K562 (cell line): Measurements from ENCODE around the gene PPOX. TPM values are rescaled to one million over a fixed set of nuclear protein-coding genes. Genes with fewer than 3 reads are reported as not detected.

Source experiments
- CHD1 ChIP-seq: fragments of 200-600 bp; sonication (generic); IDR thresholded peaks from one replicate; pipeline ENCODE4 v1.6.1; 2012; ENCODE audit warnings: mild to moderate bottlenecking, moderate library complexity, low read length, inconsistent platforms
- CTBP1 ChIP-seq: fragments of 450-650 bp; IDR thresholded peaks from 2 replicates; pipeline ENCODE4 v1.6.1; 2016; ENCODE audit warnings: borderline replicate concordance
- KLF16 ChIP-seq: IDR thresholded peaks from 2 replicates; pipeline ENCODE4 v1.6.1; 2016; ENCODE audit warnings: antibody characterized with exemption
- MAFK ChIP-seq: IDR thresholded peaks from 2 replicates; pipeline ENCODE4 v1.6.1; 2011; ENCODE audit warnings: low read length, improper control_type of control experiment
- NR1H2 ChIP-seq: sonication (generic); formaldehyde crosslinking; IDR thresholded peaks from 2 replicates; pipeline ENCODE4 v1.4.0; 2020; ENCODE audit warnings: mild to moderate bottlenecking, missing genetic modification reagents
- STAG1 ChIP-seq: sonication (generic); formaldehyde crosslinking; IDR thresholded peaks from 2 replicates; pipeline ENCODE4 v1.5.0; 2020; ENCODE audit warnings: missing genetic modification reagents, borderline replicate concordance
- ZNF134 ChIP-seq: fragments of 250-450 bp; sonication (Bioruptor Pico); conservative IDR thresholded peaks from 2 replicates; pipeline ENCODE4 v1.4.0; 2020
- ZNF263 ChIP-seq: sonication (generic); formaldehyde crosslinking; IDR thresholded peaks from 2 replicates; pipeline ENCODE4 v1.8.0; 2022; ENCODE audit warnings: mild to moderate bottlenecking, missing genetic modification reagents, borderline replicate concordance
- ZNF551 ChIP-seq: fragments of 250-450 bp; sonication (Bioruptor Pico); IDR thresholded peaks from 2 replicates; pipeline ENCODE4 v1.5.0; 2021; ENCODE audit warnings: mild to moderate bottlenecking, moderate library complexity
- polyA plus RNA-seq, 8 experiments: library from polyadenylated mRNA; depleted of rRNA in 4 of 8; stranded (reverse) in 5 of 8; unstranded in 3 of 8; fragments of >200 nt; fragmentation: Nextera tagmentation in 2 of 8; fragmentation: Illumina TruSeq in 1 of 8; extraction: Ambion mirVana in 2 of 8; extraction: Trizol in 1 of 8; gene quantifications; 2 replicates each; pipeline versions ENCODE4 v1.2.1 to v1.2.3, GENCODE V29; 2011 to 2014; ENCODE audit warnings: inconsistent platforms in 1 of 8, missing spikeins in 1 of 8
- total RNA-seq, 7 experiments: library from RNA; depleted of rRNA in 6 of 7; stranded (reverse); fragments of >200 nt in 6 of 7; fragmentation: Illumina TruSeq in 2 of 7; extraction: Trizol in 2 of 7; gene quantifications; 2 replicates each; pipeline versions ENCODE4 v1.2.1 to v1.2.3, GENCODE V29; 2011 to 2021; ENCODE audit warnings: low replicate concordance in 1 of 7
- TF ChIP-seq, protein P1 (sequence below), 2 experiments: IDR thresholded peaks; 2 replicates each; pipeline ENCODE4 v1.6.1; 2012; ENCODE audit warnings: improper control_type of control experiment in 2 of 2, low read depth in 2 of 2, low read length in 2 of 2, borderline replicate concordance in 1 of 2
- TF ChIP-seq, protein P2 (sequence below): fragments of 200-800 bp; sonication (Bioruptor generic); IDR thresholded peaks from 2 replicates; pipeline ENCODE4 v1.6.1; 2017; ENCODE audit warnings: missing genetic modification characterization, missing compliant biosample characterization
- TF ChIP-seq, protein P3 (sequence below), 2 experiments: fragments of 450-650 bp; formaldehyde crosslinking in 1 of 2; IDR thresholded peaks; 2 replicates each; pipeline versions ENCODE4 v1.4.0 to v1.6.1; 2014 to 2020; ENCODE audit warnings: mild to moderate bottlenecking in 2 of 2, borderline replicate concordance in 1 of 2, low read depth in 1 of 2
- TF ChIP-seq, protein P4 (sequence below): fragments of 250-450 bp; sonication (Bioruptor Pico); IDR thresholded peaks from 2 replicates; pipeline ENCODE4 v1.8.0; 2021; ENCODE audit warnings: moderate library complexity, mild to moderate bottlenecking, inconsistent platforms

Gene PPOX
- total and polyA plus RNA-seq, 9 of the 15 experiments (the other 6 are each of a cell fraction or from before 2014, with no cell fraction given), result 17.0 to 57.1 (median 38.9) TPM

DNA sequence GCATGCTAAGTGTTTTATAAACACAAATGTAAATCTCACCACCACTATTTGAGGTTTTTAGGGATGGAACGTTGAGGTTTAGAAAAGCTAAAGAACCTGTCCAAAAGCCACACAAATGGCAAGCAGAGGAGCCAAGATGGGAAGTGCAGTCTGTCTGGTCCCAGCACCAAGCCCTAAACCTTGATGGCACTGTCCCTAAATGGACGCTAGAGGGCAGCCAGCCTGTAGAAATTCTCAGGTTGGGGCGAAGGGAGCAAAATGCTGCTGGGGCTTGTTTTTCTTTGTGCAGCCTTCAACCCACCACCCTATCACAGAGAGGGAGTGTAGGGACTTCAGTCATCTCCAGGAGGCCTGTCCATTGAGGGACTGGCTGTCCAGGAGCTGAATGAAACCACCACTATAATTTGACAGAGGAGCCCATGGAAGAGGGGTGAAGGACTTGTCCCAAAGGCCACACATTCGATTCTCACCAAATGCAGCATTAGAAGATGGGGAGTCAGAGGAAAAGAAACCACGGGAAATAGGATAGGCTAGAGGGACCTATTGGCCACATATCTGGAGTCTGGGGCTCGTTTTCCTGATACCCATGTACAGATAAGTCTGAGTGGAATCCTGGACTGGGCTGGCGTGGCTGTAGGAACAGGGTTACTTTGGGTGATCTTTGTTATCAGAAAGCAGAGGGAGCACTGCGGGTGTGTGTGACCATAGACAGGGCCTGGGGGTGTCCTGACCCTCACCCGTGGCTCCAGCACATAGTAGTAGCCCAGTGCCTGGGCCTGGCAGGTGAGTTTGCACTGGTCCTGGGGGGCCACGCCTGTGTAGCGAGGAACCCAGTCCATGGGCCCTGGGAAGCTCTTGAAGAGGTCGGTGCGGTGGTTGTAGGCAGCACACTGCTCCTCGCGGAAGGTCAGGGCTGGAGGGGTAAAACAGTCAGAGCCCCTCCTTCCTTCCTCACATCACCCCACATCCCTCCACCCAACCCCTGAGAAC, 26.5 kb downstream of the PPOX start (continued):
- TF ChIP-seq, protein P1, sequence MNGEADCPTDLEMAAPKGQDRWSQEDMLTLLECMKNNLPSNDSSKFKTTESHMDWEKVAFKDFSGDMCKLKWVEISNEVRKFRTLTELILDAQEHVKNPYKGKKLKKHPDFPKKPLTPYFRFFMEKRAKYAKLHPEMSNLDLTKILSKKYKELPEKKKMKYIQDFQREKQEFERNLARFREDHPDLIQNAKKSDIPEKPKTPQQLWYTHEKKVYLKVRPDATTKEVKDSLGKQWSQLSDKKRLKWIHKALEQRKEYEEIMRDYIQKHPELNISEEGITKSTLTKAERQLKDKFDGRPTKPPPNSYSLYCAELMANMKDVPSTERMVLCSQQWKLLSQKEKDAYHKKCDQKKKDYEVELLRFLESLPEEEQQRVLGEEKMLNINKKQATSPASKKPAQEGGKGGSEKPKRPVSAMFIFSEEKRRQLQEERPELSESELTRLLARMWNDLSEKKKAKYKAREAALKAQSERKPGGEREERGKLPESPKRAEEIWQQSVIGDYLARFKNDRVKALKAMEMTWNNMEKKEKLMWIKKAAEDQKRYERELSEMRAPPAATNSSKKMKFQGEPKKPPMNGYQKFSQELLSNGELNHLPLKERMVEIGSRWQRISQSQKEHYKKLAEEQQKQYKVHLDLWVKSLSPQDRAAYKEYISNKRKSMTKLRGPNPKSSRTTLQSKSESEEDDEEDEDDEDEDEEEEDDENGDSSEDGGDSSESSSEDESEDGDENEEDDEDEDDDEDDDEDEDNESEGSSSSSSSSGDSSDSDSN (IDR thresholded peaks at IDR 0.05; ENCODE audit: borderline replicate concordance in 1 of 2, low read depth in 2 of 2, low read length in 2 of 2), result 0 out of 4 replicates have a peak, but pooled peaks of 1 of the 2 experiments have one; percentile 33
- TF ChIP-seq MAFK, result 0 out of 2 replicates have a peak, but pooled peaks have one; percentile 22
- no peak for TF ChIP-seq NR1H2 (CRISPR knock-in tag)
- 0 out of 2 replicates have a peak, but pooled peaks have one; percentile 30 for TF ChIP-seq KLF16
- TF ChIP-seq, protein P2, sequence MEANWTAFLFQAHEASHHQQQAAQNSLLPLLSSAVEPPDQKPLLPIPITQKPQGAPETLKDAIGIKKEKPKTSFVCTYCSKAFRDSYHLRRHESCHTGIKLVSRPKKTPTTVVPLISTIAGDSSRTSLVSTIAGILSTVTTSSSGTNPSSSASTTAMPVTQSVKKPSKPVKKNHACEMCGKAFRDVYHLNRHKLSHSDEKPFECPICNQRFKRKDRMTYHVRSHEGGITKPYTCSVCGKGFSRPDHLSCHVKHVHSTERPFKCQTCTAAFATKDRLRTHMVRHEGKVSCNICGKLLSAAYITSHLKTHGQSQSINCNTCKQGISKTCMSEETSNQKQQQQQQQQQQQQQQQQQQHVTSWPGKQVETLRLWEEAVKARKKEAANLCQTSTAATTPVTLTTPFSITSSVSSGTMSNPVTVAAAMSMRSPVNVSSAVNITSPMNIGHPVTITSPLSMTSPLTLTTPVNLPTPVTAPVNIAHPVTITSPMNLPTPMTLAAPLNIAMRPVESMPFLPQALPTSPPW (CRISPR knock-in tag), result peak; percentile 20; the same call in 1 of the 2 replicates
- no peak for TF ChIP-seq ZNF551 (CRISPR knock-in tag)
- TF ChIP-seq, protein P3, sequence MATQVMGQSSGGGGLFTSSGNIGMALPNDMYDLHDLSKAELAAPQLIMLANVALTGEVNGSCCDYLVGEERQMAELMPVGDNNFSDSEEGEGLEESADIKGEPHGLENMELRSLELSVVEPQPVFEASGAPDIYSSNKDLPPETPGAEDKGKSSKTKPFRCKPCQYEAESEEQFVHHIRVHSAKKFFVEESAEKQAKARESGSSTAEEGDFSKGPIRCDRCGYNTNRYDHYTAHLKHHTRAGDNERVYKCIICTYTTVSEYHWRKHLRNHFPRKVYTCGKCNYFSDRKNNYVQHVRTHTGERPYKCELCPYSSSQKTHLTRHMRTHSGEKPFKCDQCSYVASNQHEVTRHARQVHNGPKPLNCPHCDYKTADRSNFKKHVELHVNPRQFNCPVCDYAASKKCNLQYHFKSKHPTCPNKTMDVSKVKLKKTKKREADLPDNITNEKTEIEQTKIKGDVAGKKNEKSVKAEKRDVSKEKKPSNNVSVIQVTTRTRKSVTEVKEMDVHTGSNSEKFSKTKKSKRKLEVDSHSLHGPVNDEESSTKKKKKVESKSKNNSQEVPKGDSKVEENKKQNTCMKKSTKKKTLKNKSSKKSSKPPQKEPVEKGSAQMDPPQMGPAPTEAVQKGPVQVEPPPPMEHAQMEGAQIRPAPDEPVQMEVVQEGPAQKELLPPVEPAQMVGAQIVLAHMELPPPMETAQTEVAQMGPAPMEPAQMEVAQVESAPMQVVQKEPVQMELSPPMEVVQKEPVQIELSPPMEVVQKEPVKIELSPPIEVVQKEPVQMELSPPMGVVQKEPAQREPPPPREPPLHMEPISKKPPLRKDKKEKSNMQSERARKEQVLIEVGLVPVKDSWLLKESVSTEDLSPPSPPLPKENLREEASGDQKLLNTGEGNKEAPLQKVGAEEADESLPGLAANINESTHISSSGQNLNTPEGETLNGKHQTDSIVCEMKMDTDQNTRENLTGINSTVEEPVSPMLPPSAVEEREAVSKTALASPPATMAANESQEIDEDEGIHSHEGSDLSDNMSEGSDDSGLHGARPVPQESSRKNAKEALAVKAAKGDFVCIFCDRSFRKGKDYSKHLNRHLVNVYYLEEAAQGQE (IDR thresholded peaks at IDR 0.05; ENCODE audit: borderline replicate concordance), result peak; percentile 69; the same call in 1 of the 2 replicates
- TF ChIP-seq, protein P3 (CRISPR knock-in tag; IDR thresholded peaks at IDR 0.05; ENCODE audit: low read depth), result no peak
- peak; percentile 16; the same call in 1 of the 2 replicates for TF ChIP-seq CTBP1
- peak; percentile 51; the same call in 1 of the 2 replicates for TF ChIP-seq ZNF263 (CRISPR knock-in tag)
- TF ChIP-seq STAG1, result peak; percentile 57; the same call in 1 of the 2 replicates
- no peak for TF ChIP-seq CHD1
- TF ChIP-seq, protein P4, sequence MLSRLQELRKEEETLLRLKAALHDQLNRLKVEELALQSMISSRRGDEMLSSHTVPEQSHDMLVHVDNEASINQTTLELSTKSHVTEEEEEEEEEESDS (CRISPR knock-in tag), result no peak
- TF ChIP-seq ZNF134 (CRISPR knock-in tag), result no peak
